NCI-H146 (cell line): ENCODE results near the gene TAF8.

Source experiments
- DNase-seq: peaks from one replicate; lab custom pipeline; 2025; lab: John Stamatoyannopoulos, UW

Gene TAF8

GRCh38 chr6:42124223-42124836 lies 74.0 kb downstream of the TAF8 start:
- no peak for DNase-seq

- no peak for DNase-seq
Observed at GRCh38 chr6:42125231-42125630, 74.9 kb downstream of the TAF8 start.

- DNase-seq = no peak
Observed at GRCh38 chr6:42125663-42126062, 75.3 kb downstream of the TAF8 start.

- DNase-seq = no peak
Observed at GRCh38 chr6:42128460-42129359, 78.4 kb downstream of the TAF8 start.

GRCh38 chr6:42129360-42129676 lies 79.0 kb downstream of the TAF8 start:
- no peak for DNase-seq

GRCh38 chr6:42131531-42131930 lies 81.2 kb downstream of the TAF8 start:
- no peak for DNase-seq

GRCh38 chr6:42133926-42134325 lies 83.6 kb downstream of the TAF8 start:
- no peak for DNase-seq

- no peak for DNase-seq
Observed at GRCh38 chr6:42135161-42135560, 84.8 kb downstream of the TAF8 start.

- no peak for DNase-seq
Observed at GRCh38 chr6:42135722-42136121, 85.4 kb downstream of the TAF8 start.

- no peak for DNase-seq
Observed at GRCh38 chr6:42136508-42137193, 86.3 kb downstream of the TAF8 start.
